Heart left ventricle (tissue), 16 donors: Measurements from ENCODE around the gene PRKAR1B. TPM values are rescaled to one million over a fixed set of nuclear protein-coding genes. Genes with fewer than 3 reads are reported as not detected.

ENCODE experiments used
- ATAC-seq, 4 donors: fragments of 200-7000 bp; cut with Tn5 transposase; one replicate each; pipeline ENCODE4 v1.9.1; 2020 to 2022; ENCODE audit warnings: moderate library complexity in 4 of 4, mild to moderate bottlenecking in 3 of 4, moderate number of reproducible peaks in 1 of 4
- DNase-seq, 5 donors: peaks; one replicate each; pipeline ENCODE4 v3.0.0-alpha.2; 2020
- H3K27ac ChIP-seq, 12 donors: fragments of 200-600 bp; sonication (generic) in 4 of 12; one replicate each; pipeline versions ENCODE4 v1.5.0 to v1.8.0; 2016 to 2022; ENCODE audit warnings: mild to moderate bottlenecking in 2 of 12
- H3K27me3 ChIP-seq, 9 donors: fragments of 200-600 bp; sonication (generic) in 2 of 9; one replicate each; pipeline versions ENCODE4 v1.5.1 to v1.8.0; 2016 to 2022; ENCODE audit warnings: mild to moderate bottlenecking in 3 of 9
- H3K36me3 ChIP-seq, 9 donors: fragments of 200-600 bp; sonication (generic) in 2 of 9; one replicate each; pipeline versions ENCODE4 v1.5.0 to v1.8.0; 2018 to 2022; ENCODE audit warnings: mild to moderate bottlenecking in 2 of 9
- H3K4me1 ChIP-seq, 12 donors: fragments of 200-600 bp; sonication (generic) in 4 of 12; one replicate each; pipeline versions ENCODE4 v1.5.0 to v1.8.0; 2016 to 2022; ENCODE audit warnings: mild to moderate bottlenecking in 3 of 12
- H3K4me3 ChIP-seq, 12 donors: fragments of 200-600 bp; sonication (generic) in 4 of 12; one replicate each; pipeline versions ENCODE4 v1.5.0 to v1.8.0; 2017 to 2022; ENCODE audit warnings: mild to moderate bottlenecking in 9 of 12, moderate library complexity in 4 of 12
- H3K9me3 ChIP-seq, 12 donors: fragments of 200-600 bp; sonication (generic) in 4 of 12; one replicate each; pipeline versions ENCODE4 v1.5.0 to v1.8.0; 2016 to 2022; ENCODE audit warnings: mild to moderate bottlenecking in 1 of 12
- POLR2A ChIP-seq, 2 donors: fragments of 450-650 bp; IDR thresholded peaks; one replicate each; pipeline ENCODE4 v1.6.1; 2017; ENCODE audit warnings: antibody characterized with exemption in 2 of 2, mild to moderate bottlenecking in 2 of 2, moderate library complexity in 2 of 2
- WGBS, 4 donors: extraction: QIAGEN DNeasy Blood & Tissue Kit in 2 of 4; methylation state at CpG; one replicate each; pipeline versions ENCODE4 v1.1.5 to v1.1.7; 2013 to 2018; 5-methylcytosine and 5-hydroxymethylcytosine counted together
- intact Hi-C, 10 donors: fragments of 100-400 bp; cut with DNase I; formaldehyde crosslinking; loops; one replicate each; pipeline versions ENCODE4 v1.11.1 to v1.14.2; 2022
- polyA plus RNA-seq, 2 donors: library from polyadenylated mRNA; stranded (reverse); fragments of 200-250 nt; gene quantifications; one replicate each; pipeline ENCODE4 v1.2.3, GENCODE V29; 2013
- total RNA-seq, 9 donors: library from RNA; depleted of rRNA in 2 of 9; stranded (reverse); fragments of >200 nt in 2 of 9; fragmentation: NEBNext Ultra II Directional in 3 of 9; extraction: Animal tissue kit (Norgen Biotek cat#: 25700) in 3 of 9; gene quantifications; one replicate each; pipeline versions ENCODE4 v1.1.0 to v1.2.4, GENCODE V29; 2016 to 2023
- TF ChIP-seq, protein P1 (sequence below), 12 donors: fragments of 200-600 bp; sonication (generic) in 4 of 12; IDR thresholded peaks; one replicate each; pipeline versions ENCODE4 v1.5.0 to v1.8.0; 2018 to 2022; ENCODE audit warnings: antibody characterized with exemption in 12 of 12, mild to moderate bottlenecking in 5 of 12
- donor health status: ischemic (EF 13 %, LVEDD 7.1; RV severe dilation, severe dysfunction).
- donor health status: healthy with polysubstance abuse.
- donor health status: DM: no; HTN: yes; CAD: no.
- donor health status: DM: no; HTN: no; CAD: no.
- donor health status: ischemic (EF 25% LVEDD 6.9; RV normal size, moderate dysfunction).
- donor health status: ischemic (EF 25% LVEDD 5.7; RV mildly dilated, moderate dysfunction).
- donor health status: healthy.
- donor health status: DM: yes; HTN: yes; CAD: no.
- donor health status: ischemic (EF 35%, LVEDD 5.7; RV mildly dilated, moderate dysfunction).
- donor health status: nonischemic (EF 11% LVEDD 7.7; RV severe dilation, severe dysfunction).
- donor health status: DM: yes; HTN: yes; CAD: no.
- donor health status: PGD.
- donor health status: ischemic (EF 29% LVEDD 5.4; RV normal size, mild dysfunction).
- donor health status: nonischemic (EF 23%, LVEDD 6.1; RV moderate dilation, normal function).

Gene PRKAR1B
- total and polyA plus RNA-seq, 11 donors = 4.1 to 22.2 (median 17.9) TPM

DNA sequence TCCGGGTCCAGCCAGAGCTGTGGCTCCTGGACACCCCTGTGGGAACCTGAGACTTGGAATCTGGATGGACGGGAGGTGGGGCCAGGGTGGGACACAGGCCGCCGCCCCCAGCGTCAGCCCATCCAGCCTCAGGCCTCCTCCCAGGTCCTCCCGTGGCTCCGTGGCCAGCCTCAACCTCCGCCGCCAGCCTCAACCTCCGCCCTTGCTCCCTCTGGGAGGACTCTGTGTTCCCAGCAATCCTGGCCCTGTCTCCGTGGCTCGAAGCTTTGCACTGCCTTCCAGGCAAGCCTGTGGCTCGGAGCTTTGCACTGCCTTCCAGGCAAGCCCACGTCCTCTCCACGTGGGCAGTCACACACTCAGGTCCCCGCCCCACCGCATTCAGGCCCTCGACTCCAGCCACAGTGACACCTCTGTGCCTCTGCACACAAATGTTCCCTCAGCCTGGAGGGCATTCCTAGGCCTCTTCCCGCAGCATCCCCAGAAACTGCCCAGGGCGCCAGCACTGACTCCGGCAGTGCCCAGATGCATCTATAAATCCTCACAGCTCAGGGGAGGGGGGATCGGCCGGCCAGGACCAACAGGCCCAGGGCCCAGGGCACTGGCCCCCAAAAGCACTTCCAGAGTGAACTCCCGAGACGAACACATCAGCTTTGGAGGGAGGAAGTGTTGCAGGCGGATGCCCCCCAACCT, 162.8 kb downstream of the PRKAR1B start:
- peak in 1 of 5 donors; percentile 24 for DNase-seq
- H3K27me3 ChIP-seq = no peaks in the 10 kb centered on the region
- H3K27ac ChIP-seq = no peak overlapping the region
- H3K9me3 ChIP-seq = no peaks in the 10 kb centered on the region
- no peak overlapping the region for H3K4me3 ChIP-seq
- peaks cover 0 to 34% (median 18%) of the 10 kb centered on the region in 12 donors for H3K4me1 ChIP-seq
- TF ChIP-seq, protein P1, sequence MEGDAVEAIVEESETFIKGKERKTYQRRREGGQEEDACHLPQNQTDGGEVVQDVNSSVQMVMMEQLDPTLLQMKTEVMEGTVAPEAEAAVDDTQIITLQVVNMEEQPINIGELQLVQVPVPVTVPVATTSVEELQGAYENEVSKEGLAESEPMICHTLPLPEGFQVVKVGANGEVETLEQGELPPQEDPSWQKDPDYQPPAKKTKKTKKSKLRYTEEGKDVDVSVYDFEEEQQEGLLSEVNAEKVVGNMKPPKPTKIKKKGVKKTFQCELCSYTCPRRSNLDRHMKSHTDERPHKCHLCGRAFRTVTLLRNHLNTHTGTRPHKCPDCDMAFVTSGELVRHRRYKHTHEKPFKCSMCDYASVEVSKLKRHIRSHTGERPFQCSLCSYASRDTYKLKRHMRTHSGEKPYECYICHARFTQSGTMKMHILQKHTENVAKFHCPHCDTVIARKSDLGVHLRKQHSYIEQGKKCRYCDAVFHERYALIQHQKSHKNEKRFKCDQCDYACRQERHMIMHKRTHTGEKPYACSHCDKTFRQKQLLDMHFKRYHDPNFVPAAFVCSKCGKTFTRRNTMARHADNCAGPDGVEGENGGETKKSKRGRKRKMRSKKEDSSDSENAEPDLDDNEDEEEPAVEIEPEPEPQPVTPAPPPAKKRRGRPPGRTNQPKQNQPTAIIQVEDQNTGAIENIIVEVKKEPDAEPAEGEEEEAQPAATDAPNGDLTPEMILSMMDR (IDR thresholded peaks at IDR 0.05) = no peak
- TF ChIP-seq POLR2A (IDR thresholded peaks at IDR 0.05) = no peak
- intact Hi-C loops = loop anchor here in 1 of 10 donors (5.0 kb wide), 1 partner anchor 33 kb away; no protein-coding TSS in a partner anchor
- ATAC-seq = peak in 2 of 4 donors; percentile 10 to 19
- 83 to 91% (median 87%) methylated on average over 25 to 26 of the region's 26 CpGs for WGBS, 4 donors
- no peaks in the 10 kb centered on the region for H3K36me3 ChIP-seq

DNA sequence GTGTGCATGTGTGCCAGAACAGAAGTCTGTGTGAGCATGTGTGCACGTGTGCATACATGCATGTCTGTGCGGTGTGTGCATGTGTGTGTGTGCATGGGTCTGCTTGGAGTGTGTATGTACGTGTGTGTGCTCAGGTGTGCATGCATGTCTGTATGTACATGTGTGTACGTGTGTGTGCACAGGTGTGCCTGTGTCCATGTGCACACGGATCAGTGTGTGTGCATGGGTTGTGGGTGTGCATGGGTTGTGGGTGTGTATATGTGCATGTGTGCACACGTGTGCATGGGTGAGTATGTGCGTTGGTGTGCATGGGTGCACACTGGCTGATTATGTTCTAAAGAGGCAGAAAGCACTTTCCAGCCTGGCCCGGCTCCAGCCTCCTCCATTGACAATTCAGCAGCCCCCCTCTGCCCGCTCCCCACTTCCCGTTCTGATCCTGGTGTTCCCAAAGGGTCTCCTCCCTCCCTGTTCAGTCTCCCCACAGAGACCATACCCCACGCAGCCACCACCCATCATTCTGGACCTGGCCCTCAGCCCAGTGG, 163.4 kb downstream of the PRKAR1B start:
- Histone ChIP-seq H3K27ac (no peak overlapping the region), H3K4me3 (no peak overlapping the region), H3K27me3 (no peaks in the 10 kb centered on the region), H3K9me3 (no peaks in the 10 kb centered on the region), H3K4me1 (peaks cover 0 to 30% (median 13%) of the 10 kb centered on the region in 12 donors), H3K36me3 (no peaks in the 10 kb centered on the region)
- intact Hi-C loops = loop anchor here in 1 of 10 donors (5.0 kb wide), 1 partner anchor 34 kb away; no protein-coding TSS in a partner anchor
- TF ChIP-seq, protein P1 (IDR thresholded peaks at IDR 0.05) = no peak
- no peak for TF ChIP-seq POLR2A (IDR thresholded peaks at IDR 0.05)
- no peak for DNase-seq
- WGBS, 4 donors = 89 to 91% (median 91%) methylated on average over 11 of the region's 11 CpGs
- ATAC-seq = no peak

- no peak for ATAC-seq
- no peak overlapping the region for H3K4me3 ChIP-seq
- no peaks in the 10 kb centered on the region for H3K9me3 ChIP-seq
- H3K36me3 ChIP-seq = no peaks in the 10 kb centered on the region
- 94 to 97% (median 96%) methylated on average over 12 to 17 of the region's 17 CpGs for WGBS, 4 donors
- intact Hi-C loops = loop anchor here in 1 of 10 donors (5.0 kb wide), 1 partner anchor 34 kb away; no protein-coding TSS in a partner anchor
- DNase-seq = peak in 1 of 5 donors; percentile 12
- peaks cover 0 to 30% (median 7%) of the 10 kb centered on the region in 12 donors for H3K4me1 ChIP-seq
- H3K27me3 ChIP-seq = no peaks in the 10 kb centered on the region
- H3K27ac ChIP-seq = no peak overlapping the region
- TF ChIP-seq, protein P1 (IDR thresholded peaks at IDR 0.05) = no peak
- no peak for TF ChIP-seq POLR2A (IDR thresholded peaks at IDR 0.05)
Observed at GRCh38 chr7:562789-563628, 164.1 kb downstream of the PRKAR1B start.

DNA sequence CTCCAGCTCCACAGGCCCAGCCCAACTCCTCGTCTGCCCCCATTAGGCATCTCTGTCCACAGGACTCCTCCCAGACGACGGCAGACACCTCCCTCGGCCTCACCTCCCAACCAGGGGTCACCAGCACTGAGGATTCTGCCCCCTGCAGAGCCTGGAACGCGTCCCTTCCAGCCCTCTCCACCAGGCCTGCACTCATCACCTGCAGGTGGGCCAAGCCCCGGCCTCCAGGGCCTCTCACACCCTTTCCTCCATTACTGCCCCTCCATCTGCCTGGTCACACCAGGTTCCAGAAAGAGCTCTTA, 164.8 kb downstream of the PRKAR1B start:
- Histone ChIP-seq H3K4me1 (peaks cover 0 to 28% (median 5%) of the 10 kb centered on the region in 12 donors), H3K27me3 (no peaks in the 10 kb centered on the region), H3K27ac (no peak overlapping the region), H3K4me3 (no peak overlapping the region), H3K9me3 (no peaks in the 10 kb centered on the region), H3K36me3 (no peaks in the 10 kb centered on the region)
- DNase-seq = peak in 1 of 5 donors; percentile 16
- 86 to 95% (median 91%) methylated on average over 7 of the region's 7 CpGs for WGBS, 4 donors
- ATAC-seq = no peak
- no peak for TF ChIP-seq POLR2A (IDR thresholded peaks at IDR 0.05)
- TF ChIP-seq, protein P1 (IDR thresholded peaks at IDR 0.05) = no peak
- intact Hi-C loops = loop anchor here in 1 of 10 donors (5.0 kb wide), 1 partner anchor 35 kb away; no protein-coding TSS in a partner anchor
